Erythroblast (primary cell): ENCODE measurements around the gene PTPN1.

Experiments
- DNase-seq, 2 experiments: peaks; one replicate each; lab custom pipeline; 2025; lab: John Stamatoyannopoulos, UW
- GATA1 ChIP-seq: IDR thresholded peaks from 2 replicates; pipeline ENCODE4 v1.6.1; 2011; ENCODE audit warnings: low read depth, mild to moderate bottlenecking, control low read depth, low read length, moderate library complexity
- POLR2A ChIP-seq: IDR thresholded peaks from 2 replicates; pipeline ENCODE4 v1.6.1; 2011; ENCODE audit warnings: mild to moderate bottlenecking, low read length

PTPN1 gene

DNA sequence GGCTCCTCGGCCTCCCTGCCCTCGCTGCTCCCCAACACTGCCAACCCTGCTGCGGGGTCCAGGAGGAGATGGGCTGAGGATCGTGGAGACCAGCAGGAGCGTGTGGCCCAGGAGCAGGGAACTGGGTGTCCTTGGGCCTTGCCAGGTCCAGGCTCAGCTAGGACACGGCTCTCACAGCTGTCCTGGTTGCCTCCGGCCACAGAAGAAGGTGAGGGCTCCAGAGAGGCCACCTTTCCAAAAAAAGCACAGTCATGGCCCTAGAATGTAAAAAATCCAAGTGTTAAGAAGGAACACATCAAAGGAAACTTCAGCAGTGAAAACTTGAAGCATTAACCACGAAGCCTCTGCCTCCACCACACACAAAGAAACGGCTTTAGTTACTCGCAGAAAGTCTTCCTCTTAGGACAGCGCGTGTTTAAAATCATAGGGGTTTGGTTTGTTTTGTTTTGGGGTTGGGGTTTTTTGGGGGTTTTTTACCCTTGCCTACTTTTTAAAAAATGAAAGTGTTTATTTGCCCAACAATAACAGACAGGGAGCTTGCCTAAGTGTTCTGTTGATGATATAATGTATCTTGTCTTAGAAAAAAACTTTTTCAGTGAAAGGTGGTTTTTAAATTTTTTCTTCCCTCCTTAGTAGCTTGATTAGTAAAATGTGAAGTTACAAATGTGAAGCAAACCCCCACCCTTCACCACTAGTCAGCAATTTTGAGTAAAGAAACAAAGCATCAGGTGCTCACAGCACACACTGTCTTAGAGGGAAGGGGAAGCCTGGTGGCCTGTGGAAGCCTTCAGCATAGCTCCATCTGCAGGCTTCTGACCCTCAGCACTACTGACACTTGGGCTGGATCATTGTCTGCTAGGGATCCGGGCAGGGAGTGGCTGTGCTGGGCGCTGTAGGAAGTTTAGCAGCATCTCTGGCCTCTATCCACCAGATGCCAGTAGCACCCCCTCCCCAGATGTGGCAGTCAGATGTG, 60.0 kb downstream of the PTPN1 start:
- TF ChIP-seq GATA1 (no peak), POLR2A (no peak)
- peak; percentile 43 to 47 for DNase-seq

DNA sequence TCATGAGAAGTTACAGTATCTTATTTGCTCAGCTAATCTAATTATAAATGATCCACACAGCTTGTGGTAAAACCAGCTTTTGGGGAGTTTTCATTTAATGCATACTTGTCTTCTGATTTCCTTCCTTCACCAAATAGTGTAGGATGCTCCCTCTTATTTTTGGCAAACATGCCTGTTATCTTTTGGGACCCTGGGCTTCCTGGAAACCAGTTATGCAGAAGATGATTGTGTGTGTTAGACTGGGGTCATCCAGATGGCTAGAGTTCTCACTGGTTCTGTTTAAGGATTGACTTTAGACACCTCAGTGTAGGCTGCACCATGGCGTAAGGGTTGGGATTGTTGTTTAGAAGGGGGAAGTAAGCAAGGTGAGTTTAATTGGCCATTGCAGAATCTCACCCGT, 61.3 kb downstream of the PTPN1 start:
- DNase-seq, result no peak
- TF ChIP-seq POLR2A (no peak), GATA1 (no peak)

DNA sequence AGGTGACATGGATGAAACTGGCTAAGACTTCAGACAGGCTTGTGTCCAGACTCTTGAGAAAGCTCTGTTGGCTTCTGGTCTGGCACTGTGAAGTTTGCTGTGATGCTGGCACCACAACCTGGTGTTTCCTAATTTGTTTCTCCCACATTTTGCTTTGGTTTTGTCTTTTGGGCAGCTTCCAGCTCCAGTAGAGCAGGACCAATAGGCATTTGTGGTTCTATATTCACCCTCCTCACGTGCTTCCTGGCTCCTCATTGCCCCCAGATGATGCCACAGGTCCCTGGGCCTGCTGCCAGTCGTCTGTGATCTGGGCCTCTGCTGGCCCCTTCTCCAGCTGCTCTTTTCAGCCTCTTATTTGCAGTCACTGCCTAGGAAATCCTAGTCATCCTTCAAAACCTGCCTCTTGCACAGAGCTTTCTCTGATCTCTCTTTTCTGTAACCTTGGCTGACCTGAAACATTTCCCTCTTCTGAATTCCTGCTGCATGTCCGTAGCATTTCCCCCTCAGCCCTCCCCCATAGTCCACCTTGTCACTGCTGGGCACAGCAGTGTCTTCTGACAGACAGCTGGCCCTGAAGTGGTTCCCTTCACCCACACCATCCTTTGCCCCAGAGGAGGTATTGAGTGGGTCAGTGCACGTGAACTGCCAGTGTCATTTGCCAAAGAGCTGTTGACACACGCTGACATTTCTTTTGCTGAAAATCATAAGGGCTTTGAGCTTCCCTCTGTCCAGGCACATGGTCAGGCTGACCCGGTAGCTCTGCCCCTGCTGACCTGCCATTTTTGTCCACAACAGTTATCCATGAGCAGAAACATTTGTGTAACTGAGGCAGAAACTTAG, 63.0 kb downstream of the PTPN1 start:
- no peak for DNase-seq
- no peak for TF ChIP-seq POLR2A
- no peak for TF ChIP-seq GATA1

DNA sequence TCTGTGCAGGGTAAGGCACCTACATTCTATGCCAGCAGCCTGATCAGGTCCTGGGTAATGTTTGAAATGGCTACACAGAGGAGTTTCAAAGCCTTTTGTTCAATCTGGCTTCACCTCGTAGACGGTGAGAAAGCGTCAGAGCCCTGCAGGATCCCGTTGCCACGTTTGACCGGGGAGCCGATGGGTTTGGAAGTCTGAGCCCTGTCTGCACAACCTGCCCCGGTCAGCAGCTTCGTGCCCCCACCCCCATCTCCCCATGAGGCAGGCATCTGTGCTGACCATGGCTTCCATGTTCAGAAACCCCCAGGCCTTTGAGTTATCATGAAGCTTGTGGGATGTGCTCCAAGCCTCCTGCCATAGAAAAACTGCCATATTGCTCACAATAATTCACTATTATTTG, 63.9 kb downstream of the PTPN1 start:
- DNase-seq, result no peak
- TF ChIP-seq POLR2A (no peak), GATA1 (no peak)

DNA sequence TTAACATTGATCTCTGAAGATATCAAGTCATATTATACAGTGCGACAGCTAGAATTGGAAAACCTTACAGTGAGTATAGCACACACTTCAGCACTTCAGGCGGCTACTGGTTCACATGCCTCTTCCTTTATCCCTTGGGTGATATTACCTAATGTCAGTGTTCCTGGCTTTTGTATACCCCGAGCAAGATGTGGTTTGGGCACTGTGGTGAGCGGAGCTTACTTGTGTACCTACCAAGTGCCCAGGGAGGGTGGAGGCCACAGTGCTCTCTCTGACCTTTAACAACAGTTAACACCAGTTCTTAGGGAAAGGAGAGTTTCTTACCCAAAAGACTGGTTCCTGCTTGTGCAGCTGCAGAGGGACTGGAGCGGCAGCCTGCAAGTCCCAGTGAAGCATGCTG, 64.4 kb downstream of the PTPN1 start:
- no peak for DNase-seq
- TF ChIP-seq GATA1, result no peak
- TF ChIP-seq POLR2A, result no peak

DNA sequence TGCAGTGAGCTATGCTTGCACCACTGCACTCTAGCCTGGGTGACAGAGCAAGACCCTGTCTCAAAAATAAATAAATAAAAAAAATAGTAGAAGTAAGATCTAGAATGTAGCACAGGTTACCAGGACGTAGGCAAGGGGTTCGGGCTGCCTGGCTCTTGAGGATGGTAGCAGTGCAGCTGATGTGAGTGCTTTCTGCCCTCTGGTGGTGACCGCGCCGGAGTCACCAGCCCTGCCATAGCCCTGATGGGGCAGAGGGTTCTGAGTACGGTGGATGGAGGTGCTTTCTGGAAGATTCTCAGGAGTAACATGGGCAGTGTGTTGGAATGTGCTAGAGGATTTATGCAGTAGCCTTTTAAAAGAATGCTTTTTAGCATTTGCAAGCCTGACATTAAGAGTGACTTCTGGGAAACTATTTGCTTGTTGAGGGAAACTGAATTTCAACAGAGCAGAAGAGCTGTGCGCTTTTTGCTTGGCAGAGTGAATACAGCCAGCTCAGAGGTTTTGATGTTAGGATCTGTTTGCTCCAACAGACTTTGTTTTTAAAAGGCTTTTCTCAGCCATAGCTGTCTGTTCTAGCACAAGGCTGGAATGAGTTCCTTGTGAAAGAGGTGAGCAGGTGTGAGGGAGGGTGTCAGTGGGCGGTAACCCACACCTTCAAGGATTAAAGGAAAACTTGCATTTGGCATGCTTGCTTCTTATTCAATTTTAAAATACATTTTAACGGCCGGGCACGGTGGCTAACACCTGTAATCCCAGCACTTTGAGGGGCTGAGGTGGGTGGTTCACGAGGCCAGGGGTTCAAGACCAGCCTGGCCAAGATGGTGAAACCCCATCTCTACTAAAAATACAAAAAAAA, 65.9 kb downstream of the PTPN1 start:
- TF ChIP-seq GATA1, result no peak
- no peak for TF ChIP-seq POLR2A
- DNase-seq, result peak; percentile 68 to 80

DNA sequence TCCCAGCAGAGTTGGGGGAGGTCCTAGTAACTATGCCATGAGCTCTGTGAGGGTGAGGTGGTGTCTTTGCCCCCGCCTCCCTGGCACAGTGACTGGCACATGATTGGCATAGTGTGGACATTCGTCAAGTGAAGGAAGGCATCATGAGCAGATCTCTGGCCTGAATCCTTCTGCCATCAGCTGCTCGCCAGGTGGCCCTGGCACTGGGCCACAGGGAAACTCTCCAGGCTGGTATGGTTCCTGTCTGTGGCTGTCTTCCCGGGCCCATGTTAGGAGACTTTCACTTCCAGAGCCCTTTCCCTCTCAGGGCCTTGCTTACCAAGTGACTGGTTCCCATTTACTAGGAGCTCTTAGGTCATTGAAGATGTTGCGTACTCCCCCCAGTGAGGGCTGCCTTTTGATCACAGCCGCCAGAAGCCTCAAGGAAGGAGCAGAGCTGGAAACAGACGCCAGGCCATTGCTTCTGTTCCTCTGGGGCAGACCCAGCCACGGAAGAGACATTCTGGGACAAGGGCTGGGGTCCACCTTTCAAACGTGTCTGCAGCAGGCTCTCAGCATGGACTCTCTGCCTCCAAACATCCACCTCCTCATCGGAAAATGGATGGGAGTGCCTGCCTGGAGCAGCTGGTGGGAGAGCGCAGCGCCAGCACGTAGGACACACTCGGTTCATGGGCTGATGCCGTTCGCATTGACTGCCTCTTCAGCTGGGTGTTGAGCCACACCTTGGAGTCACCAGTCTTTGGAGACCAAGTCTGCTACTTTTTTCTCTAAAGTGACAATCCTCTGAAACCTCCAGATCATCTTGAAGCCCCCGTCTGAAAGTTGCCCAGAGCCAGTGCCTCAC, 67.2 kb downstream of the PTPN1 start:
- TF ChIP-seq POLR2A (no peak), GATA1 (no peak)
- no peak for DNase-seq

DNA sequence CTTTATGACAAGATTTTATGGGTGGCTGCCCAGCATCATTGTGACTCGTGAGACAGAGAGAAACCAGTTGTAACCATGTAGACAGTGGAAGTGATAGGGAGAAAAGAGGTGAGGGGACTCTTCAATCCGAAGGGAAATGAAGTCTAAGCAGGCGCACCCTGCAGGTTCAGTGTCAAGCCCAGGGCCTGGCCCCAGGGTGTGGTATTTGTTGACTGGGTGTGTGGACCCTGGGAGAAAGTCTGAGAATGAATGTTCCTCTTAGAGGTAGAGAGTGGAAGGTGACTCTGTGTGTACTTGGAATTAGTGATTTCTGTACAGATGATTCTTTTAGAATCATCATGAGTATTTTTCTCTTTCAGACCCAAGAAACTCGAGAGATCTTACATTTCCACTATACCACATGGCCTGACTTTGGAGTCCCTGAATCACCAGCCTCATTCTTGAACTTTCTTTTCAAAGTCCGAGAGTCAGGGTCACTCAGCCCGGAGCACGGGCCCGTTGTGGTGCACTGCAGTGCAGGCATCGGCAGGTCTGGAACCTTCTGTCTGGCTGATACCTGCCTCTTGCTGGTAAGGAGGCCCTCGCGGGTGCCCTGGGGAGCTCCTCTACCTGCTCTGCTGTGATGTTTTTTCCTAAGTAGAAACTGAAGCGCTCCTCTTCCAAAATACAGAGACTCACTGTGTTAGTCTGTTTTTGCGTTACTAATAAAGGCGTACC, 68.0 kb downstream of the PTPN1 start:
- TF ChIP-seq POLR2A (no peak), GATA1 (no peak)
- no peak for DNase-seq

DNA sequence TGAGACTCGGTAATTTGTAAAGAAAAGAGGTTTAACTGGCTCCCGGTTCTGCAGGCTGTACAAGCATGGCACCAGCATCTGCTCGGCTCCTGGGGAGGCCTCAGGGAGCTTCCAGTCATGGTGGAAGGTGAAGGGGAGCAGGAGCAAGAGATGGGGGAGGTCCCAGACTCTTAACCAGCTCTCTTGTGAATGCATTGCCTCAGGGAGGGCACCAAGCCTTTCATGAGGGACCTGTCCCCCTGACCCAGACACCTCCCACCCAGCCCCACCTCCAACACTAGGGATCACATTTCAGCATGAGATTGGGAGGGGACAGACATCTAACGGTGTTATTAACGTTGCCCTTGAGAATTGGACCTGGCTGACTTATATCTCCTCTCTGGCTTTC, 68.6 kb downstream of the PTPN1 start:
- no peak for TF ChIP-seq GATA1
- TF ChIP-seq POLR2A, result no peak

DNA sequence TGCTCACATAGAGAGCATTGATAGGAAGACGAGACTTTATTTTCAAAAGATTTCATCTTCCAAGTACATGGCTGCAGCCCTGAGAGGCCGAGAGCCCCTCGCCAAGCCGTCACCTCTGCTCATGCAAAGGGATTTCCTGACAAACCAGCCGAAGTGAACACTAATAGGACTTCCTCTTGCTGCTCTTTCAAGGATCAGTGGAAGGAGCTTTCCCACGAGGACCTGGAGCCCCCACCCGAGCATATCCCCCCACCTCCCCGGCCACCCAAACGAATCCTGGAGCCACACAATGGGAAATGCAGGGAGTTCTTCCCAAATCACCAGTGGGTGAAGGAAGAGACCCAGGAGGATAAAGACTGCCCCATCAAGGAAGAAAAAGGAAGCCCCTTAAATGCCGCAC, 69.3 kb downstream of the PTPN1 start:
- no peak for DNase-seq
- TF ChIP-seq GATA1, result no peak
- TF ChIP-seq POLR2A, result no peak

More for the DNA sequence above, 68.6 kb downstream of the PTPN1 start:
- no peak for DNase-seq

DNA sequence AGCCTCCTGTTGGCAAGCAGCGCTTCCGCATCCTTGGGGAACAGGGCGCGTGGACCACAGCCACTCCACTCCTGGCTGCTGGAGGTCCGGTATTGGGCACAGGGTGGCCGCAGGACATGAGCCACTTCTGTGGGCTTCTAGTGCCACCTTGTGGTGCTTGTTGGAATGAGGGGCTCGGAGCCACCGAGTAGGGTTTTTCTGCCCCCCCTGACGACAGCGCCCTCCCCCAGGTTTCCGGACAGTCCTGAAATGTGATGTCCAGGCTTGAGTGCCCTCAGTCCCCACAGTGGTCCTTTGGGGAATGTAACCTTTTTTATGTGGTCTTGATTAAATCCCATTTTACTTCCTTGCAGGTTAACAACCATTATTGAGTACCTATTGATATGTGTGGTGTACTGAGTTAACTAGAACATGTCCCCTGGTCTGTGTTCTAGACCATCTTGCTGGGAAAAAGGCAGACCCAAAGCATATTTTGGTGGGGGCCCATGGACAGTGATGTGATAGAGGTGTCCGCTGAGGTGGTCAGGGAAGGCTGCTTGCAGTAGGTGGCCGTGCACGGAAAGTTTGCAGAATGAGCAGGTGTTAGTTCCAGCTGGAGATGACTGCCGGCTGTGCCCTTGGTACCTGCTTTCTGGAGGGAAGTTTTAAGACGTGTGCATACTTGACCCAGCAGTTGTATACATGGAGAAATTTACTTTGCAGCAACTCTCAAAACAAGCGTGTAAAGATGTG, 70.0 kb downstream of the PTPN1 start:
- DNase-seq, result peak; percentile 66 to 80
- TF ChIP-seq GATA1 (no peak), POLR2A (no peak)
